Loucy (cell line): ENCODE results near the gene AGR3.
A peak's percentile ranks its signal among the peaks of the same experiment; 100 is the strongest.

Experiments
- H2AFZ ChIP-seq: fragments of 200-600 bp; sonication (generic); 2 replicates; pipeline ENCODE4 v1.6.0; 2016; ENCODE audit warnings: antibody characterized with exemption, mild to moderate bottlenecking, low read length, moderate library complexity
- H3F3A ChIP-seq: fragments of 200-600 bp; 2 replicates; pipeline ENCODE4 v1.6.0; 2016; ENCODE audit warnings: antibody characterized with exemption, low read depth, mild to moderate bottlenecking
- H3K27me3 ChIP-seq: fragments of 200-600 bp; sonication (generic); 2 replicates; pipeline ENCODE4 v1.6.1; 2014; ENCODE audit warnings: low read length, mild to moderate bottlenecking; ENCODE audit not compliant: insufficient read depth, poor library complexity, severe bottlenecking
- H3K36me3 ChIP-seq: fragments of 200-600 bp; sonication (generic); 2 replicates; pipeline ENCODE4 v1.6.1; 2016; ENCODE audit warnings: low read length; ENCODE audit not compliant: insufficient read depth
- H3K4me1 ChIP-seq: fragments of 200-600 bp; sonication (generic); 2 replicates; pipeline ENCODE4 v1.5.1; 2014; ENCODE audit warnings: low read length, mild to moderate bottlenecking; ENCODE audit not compliant: insufficient read depth, poor library complexity, severe bottlenecking
- H3K4me2 ChIP-seq: fragments of 200-600 bp; sonication (generic); 2 replicates; pipeline ENCODE4 v1.6.0; 2014; ENCODE audit warnings: antibody characterized with exemption, low read length, low read depth, mild to moderate bottlenecking; ENCODE audit not compliant: poor library complexity, severe bottlenecking
- H3K4me3 ChIP-seq: fragments of 200-600 bp; sonication (generic); 2 replicates; pipeline ENCODE4 v1.5.1; 2014; ENCODE audit warnings: low read length, mild to moderate bottlenecking, mixed read lengths; ENCODE audit not compliant: poor library complexity, severe bottlenecking
- H3K79me2 ChIP-seq: fragments of 200-600 bp; sonication (generic); 2 replicates; pipeline ENCODE4 v1.6.1; 2014; ENCODE audit warnings: low read length; ENCODE audit not compliant: insufficient read depth
- H3K9ac ChIP-seq: fragments of 200-600 bp; sonication (generic); 2 replicates; pipeline ENCODE4 v1.6.0; 2014; ENCODE audit warnings: mild to moderate bottlenecking, low read depth, low read length, moderate library complexity; ENCODE audit not compliant: poor library complexity, severe bottlenecking
- H3K9me2 ChIP-seq: fragments of 200-600 bp; sonication (generic); replicated peaks from 2 replicates; pipeline ENCODE4 v1.6.1; 2016; ENCODE audit warnings: low read depth, low read length, mixed read lengths
- H3K9me3 ChIP-seq: fragments of 200-600 bp; sonication (generic); 2 replicates; pipeline ENCODE4 v1.6.1; 2014; ENCODE audit warnings: mild to moderate bottlenecking, antibody characterized with exemption, low read length, low read depth; ENCODE audit not compliant: insufficient read depth
- H4K20me1 ChIP-seq: fragments of 200-600 bp; sonication (generic); 2 replicates; pipeline ENCODE4 v1.6.0; 2014; ENCODE audit warnings: antibody characterized with exemption, low read length, mild to moderate bottlenecking; ENCODE audit not compliant: insufficient read depth, poor library complexity, severe bottlenecking
- EZH2phosphoT487 ChIP-seq: fragments of 200-600 bp; IDR thresholded peaks from 2 replicates; pipeline ENCODE4 v1.6.1; 2018; ENCODE audit warnings: antibody characterized with exemption, mild to moderate bottlenecking, moderate library complexity, borderline replicate concordance
- TF ChIP-seq, protein P1 (sequence below): fragments of 200-600 bp; sonication (generic); conservative IDR thresholded peaks from 2 replicates; pipeline ENCODE4 v1.5.1; 2014; ENCODE audit warnings: mild to moderate bottlenecking, antibody characterized with exemption, low read length

Gene AGR3

DNA sequence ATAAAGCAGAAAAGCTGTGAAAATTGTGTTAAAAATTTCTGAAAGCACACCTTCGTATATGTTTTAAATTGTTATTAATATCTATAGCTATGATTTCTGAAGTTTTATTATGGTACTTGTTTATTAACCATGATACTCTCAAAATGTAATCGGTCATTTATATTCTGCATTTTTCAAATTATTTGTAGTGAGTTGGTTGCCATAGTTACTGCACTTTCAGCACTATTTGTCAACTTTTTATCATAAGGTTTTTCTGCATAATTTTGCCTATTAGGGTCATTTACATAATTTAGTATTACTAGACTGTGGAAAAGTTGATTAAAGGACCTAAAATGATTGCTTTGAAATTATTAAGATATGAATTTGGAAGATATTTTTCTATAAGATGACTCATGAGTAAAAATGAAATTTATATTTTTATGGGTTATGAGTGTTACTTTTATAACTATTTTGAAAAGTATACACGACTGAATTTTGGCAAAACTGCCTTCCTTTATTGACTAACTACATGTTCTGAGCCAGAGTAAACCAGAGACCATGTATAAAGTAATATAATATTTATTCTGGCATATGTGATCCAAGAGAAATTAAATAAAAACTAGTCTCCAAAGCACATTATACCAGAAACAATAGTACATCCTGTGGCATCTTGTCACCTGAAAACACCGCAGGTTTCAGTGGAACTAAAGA is 69.1 kb downstream of the AGR3 start:
- TF ChIP-seq, protein P1, sequence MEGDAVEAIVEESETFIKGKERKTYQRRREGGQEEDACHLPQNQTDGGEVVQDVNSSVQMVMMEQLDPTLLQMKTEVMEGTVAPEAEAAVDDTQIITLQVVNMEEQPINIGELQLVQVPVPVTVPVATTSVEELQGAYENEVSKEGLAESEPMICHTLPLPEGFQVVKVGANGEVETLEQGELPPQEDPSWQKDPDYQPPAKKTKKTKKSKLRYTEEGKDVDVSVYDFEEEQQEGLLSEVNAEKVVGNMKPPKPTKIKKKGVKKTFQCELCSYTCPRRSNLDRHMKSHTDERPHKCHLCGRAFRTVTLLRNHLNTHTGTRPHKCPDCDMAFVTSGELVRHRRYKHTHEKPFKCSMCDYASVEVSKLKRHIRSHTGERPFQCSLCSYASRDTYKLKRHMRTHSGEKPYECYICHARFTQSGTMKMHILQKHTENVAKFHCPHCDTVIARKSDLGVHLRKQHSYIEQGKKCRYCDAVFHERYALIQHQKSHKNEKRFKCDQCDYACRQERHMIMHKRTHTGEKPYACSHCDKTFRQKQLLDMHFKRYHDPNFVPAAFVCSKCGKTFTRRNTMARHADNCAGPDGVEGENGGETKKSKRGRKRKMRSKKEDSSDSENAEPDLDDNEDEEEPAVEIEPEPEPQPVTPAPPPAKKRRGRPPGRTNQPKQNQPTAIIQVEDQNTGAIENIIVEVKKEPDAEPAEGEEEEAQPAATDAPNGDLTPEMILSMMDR = no peak
- TF ChIP-seq EZH2phosphoT487 = no peak
- Histone ChIP-seq H3K79me2 (no peaks in the 10 kb centered on the region), H3K9me2 (no peaks in the 10 kb centered on the region), H3K4me1 (peaks cover 7% of the 10 kb centered on the region), H3K4me2 (no peak overlapping the region), H3K9me3 (no peaks in the 10 kb centered on the region), H3K9ac (no peak overlapping the region), H3F3A (no peaks in the 10 kb centered on the region), H3K4me3 (no peak overlapping the region), H4K20me1 (no peaks in the 10 kb centered on the region), H3K36me3 (no peaks in the 10 kb centered on the region), H3K27me3 (no peaks in the 10 kb centered on the region), H2AFZ (no peak overlapping the region)

DNA sequence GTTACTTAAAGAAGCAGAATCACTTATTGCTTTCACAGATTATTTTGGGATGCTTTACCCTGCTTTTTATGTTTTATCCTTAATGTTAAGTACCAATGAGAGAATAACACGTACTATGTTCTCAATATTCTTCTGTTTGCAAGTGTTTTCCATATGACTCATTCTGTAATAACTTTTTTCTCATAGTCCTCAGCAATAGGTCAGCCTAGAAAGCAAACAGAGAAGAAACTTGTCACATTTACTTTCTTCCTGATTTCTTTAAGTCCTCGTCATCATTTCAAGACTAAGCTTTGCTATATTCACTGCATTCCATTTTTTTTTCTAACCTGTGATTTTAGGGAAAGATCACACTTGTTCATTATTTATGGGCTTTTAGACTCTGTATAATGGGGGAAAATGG is 70.2 kb downstream of the AGR3 start:
- Histone ChIP-seq H2AFZ (0 out of 2 replicates have a peak overlapping the region, but pooled peaks have one; percentile 20), H3K36me3 (no peaks in the 10 kb centered on the region), H3K4me1 (peaks cover 7% of the 10 kb centered on the region), H3K79me2 (no peaks in the 10 kb centered on the region), H3K9ac (no peak overlapping the region), H3F3A (no peaks in the 10 kb centered on the region), H3K9me2 (no peaks in the 10 kb centered on the region), H3K9me3 (no peaks in the 10 kb centered on the region), H3K4me3 (no peak overlapping the region), H3K4me2 (no peak overlapping the region), H4K20me1 (no peaks in the 10 kb centered on the region), H3K27me3 (no peaks in the 10 kb centered on the region)
- TF ChIP-seq, protein P1 = no peak
- no peak for TF ChIP-seq EZH2phosphoT487

DNA sequence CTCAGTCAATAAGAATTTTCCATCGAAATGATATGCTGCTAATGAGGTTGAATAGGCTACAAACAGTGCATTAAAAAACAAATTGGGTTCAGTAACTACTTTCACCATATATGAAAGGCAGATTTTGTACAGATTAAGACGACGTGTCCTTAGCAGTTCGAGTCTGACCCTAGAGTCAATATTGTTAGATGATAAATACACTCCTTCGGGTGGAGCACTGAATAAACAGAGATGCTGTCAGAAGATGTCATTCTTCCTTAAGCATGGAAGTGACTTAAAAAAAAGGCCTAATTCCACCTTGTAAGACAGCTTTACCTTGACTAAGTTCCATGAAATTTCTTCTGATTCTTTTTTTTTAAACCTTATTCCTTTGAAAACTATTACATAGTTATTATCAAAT is 71.2 kb downstream of the AGR3 start:
- H3K4me2 ChIP-seq = no peak overlapping the region
- no peaks in the 10 kb centered on the region for H3F3A ChIP-seq
- no peaks in the 10 kb centered on the region for H3K9me3 ChIP-seq
- H3K79me2 ChIP-seq = no peaks in the 10 kb centered on the region
- no peaks in the 10 kb centered on the region for H3K9me2 ChIP-seq
- no peaks in the 10 kb centered on the region for H3K27me3 ChIP-seq
- no peak for TF ChIP-seq EZH2phosphoT487
- TF ChIP-seq, protein P1 = no peak
- H3K9ac ChIP-seq = no peak overlapping the region
- no peak overlapping the region for H2AFZ ChIP-seq
- H3K4me1 ChIP-seq = peaks cover 7% of the 10 kb centered on the region
- H4K20me1 ChIP-seq = no peaks in the 10 kb centered on the region
- no peak overlapping the region for H3K4me3 ChIP-seq
- no peaks in the 10 kb centered on the region for H3K36me3 ChIP-seq
